ENCODE data around the gene UBAP1L.

Gene UBAP1L

GRCh38 chr15:65066635-65067316, 48.2 kb downstream of the UBAP1L start:
- DNase-seq (ENCODE audit: low spot score): no peak

GRCh38 chr15:65066001-65066634, 48.9 kb downstream of the UBAP1L start:
- DNase-seq (ENCODE audit: low spot score): no peak

- DNase-seq (ENCODE audit: low spot score): no peak
Measured at GRCh38 chr15:65062726-65063125, 52.3 kb downstream of the UBAP1L start.

- no peak for DNase-seq (ENCODE audit: low spot score)
Measured at GRCh38 chr15:65062061-65062460, 52.9 kb downstream of the UBAP1L start.

GRCh38 chr15:65060641-65061397, 54.2 kb downstream of the UBAP1L start:
- no peak for DNase-seq (ENCODE audit: low spot score)

GRCh38 chr15:65059931-65060596, 54.9 kb downstream of the UBAP1L start:
- DNase-seq (ENCODE audit: low spot score): no peak

GRCh38 chr15:65059369-65059750, 55.6 kb downstream of the UBAP1L start:
- DNase-seq (ENCODE audit: low spot score): no peak

- no peak for DNase-seq (ENCODE audit: low spot score)
Measured at GRCh38 chr15:65058394-65059368, 56.3 kb downstream of the UBAP1L start.

GRCh38 chr15:65057549-65057940, 57.5 kb downstream of the UBAP1L start:
- DNase-seq (ENCODE audit: low spot score): no peak

GRCh38 chr15:65056868-65057548, 58.0 kb downstream of the UBAP1L start:
- no peak for DNase-seq (ENCODE audit: low spot score)

- DNase-seq (ENCODE audit: low spot score): no peak
Measured at GRCh38 chr15:65056106-65056505, 58.9 kb downstream of the UBAP1L start.

- DNase-seq (ENCODE audit: low spot score): no peak
Measured at GRCh38 chr15:65055201-65055870, 59.7 kb downstream of the UBAP1L start.

GRCh38 chr15:65054333-65055200, 60.4 kb downstream of the UBAP1L start:
- DNase-seq (ENCODE audit: low spot score): peak; percentile 85

- no peak for DNase-seq (ENCODE audit: low spot score)
Measured at GRCh38 chr15:65052956-65053355, 62.0 kb downstream of the UBAP1L start.

- no peak for DNase-seq (ENCODE audit: low spot score)
Measured at GRCh38 chr15:65051266-65051665, 63.7 kb downstream of the UBAP1L start.

GRCh38 chr15:65050270-65050669, 64.7 kb downstream of the UBAP1L start:
- DNase-seq (ENCODE audit: low spot score): no peak

- DNase-seq (ENCODE audit: low spot score): peak; percentile 94
Measured at GRCh38 chr15:65049418-65049840, 65.6 kb downstream of the UBAP1L start.

- DNase-seq (ENCODE audit: low spot score): no peak
Measured at GRCh38 chr15:65048241-65048640, 66.8 kb downstream of the UBAP1L start.
